Spleen (tissue), 7 donors: Measurements from ENCODE around the gene SPDEF.

Experiments used
- POLR2A ChIP-seq, 3 donors: fragments of 450-650 bp; IDR thresholded peaks; one replicate each; pipeline ENCODE4 v1.5.1; 2017; ENCODE audit warnings: antibody characterized with exemption in 3 of 3, mild to moderate bottlenecking in 1 of 3
- POLR2AphosphoS5 ChIP-seq, 3 donors: sonication (generic); formaldehyde crosslinking; IDR thresholded peaks; one replicate each; pipeline ENCODE4 v1.5.1; 2017; ENCODE audit warnings: antibody characterized with exemption in 3 of 3
- TF ChIP-seq, protein P1 (sequence below), 11 experiments: fragments of 200-600 bp in 7 of 11; fragments of 450-650 bp in 4 of 11; sonication (generic) in 4 of 11; IDR thresholded peaks in 8 of 11; conservative IDR thresholded peaks in 3 of 11; 1 replicate in 7 of 11; 2 replicates in 4 of 11; pipeline versions ENCODE4 v1.4.0 to v1.8.0; 2016 to 2021; ENCODE audit warnings: antibody characterized with exemption in 11 of 11, inconsistent platforms in 4 of 11, mild to moderate bottlenecking in 1 of 11
- donor health status: DM: no; HTN: no; CAD: no; lungs with moderate emphysema.
- donor health status: DM: no; HTN: no; CAD: no.
- donor health status: DM: no; HTN: no; CAD: no.

GRCh38 chr6:34580707-34581560, 24.8 kb upstream of the SPDEF start:
- TF ChIP-seq POLR2A (IDR thresholded peaks at IDR 0.05) = no peak
- TF ChIP-seq, protein P1, sequence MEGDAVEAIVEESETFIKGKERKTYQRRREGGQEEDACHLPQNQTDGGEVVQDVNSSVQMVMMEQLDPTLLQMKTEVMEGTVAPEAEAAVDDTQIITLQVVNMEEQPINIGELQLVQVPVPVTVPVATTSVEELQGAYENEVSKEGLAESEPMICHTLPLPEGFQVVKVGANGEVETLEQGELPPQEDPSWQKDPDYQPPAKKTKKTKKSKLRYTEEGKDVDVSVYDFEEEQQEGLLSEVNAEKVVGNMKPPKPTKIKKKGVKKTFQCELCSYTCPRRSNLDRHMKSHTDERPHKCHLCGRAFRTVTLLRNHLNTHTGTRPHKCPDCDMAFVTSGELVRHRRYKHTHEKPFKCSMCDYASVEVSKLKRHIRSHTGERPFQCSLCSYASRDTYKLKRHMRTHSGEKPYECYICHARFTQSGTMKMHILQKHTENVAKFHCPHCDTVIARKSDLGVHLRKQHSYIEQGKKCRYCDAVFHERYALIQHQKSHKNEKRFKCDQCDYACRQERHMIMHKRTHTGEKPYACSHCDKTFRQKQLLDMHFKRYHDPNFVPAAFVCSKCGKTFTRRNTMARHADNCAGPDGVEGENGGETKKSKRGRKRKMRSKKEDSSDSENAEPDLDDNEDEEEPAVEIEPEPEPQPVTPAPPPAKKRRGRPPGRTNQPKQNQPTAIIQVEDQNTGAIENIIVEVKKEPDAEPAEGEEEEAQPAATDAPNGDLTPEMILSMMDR (IDR thresholded peaks at IDR 0.05 in 8 of 11, conservative IDR thresholded peaks at IDR 0.05 in 3 of 11) = no peak
- TF ChIP-seq POLR2AphosphoS5 (IDR thresholded peaks at IDR 0.05) = no peak
